GM19238 (cell line): ENCODE data around the gene FAM20A.

ENCODE experiments used
- DNase-seq: peaks from one replicate; pipeline ENCODE4 v3.0.0; 2011; ENCODE audit warnings: low spot score; ENCODE audit not compliant: insufficient read length

The FAM20A gene

DNA sequence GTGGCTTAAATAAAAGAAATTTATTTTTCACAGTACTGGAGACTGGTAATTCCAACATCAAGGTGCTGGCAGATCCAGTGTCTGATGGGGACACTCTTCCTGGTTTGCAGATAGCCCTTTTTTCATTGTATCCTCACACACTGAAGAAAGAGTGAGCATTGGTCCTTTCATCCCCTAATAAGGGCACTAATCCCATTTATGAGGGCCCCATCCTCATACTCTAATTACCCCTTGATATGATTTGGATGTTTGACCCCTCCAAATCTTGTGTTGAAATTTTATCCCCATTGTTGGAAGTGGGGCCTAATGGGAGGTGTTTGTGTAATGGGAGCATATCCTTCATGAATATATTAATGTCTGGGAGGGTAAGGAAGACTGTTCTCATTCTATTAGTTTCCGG is 9.4 kb upstream of the FAM20A start:
- no peak for DNase-seq

DNA sequence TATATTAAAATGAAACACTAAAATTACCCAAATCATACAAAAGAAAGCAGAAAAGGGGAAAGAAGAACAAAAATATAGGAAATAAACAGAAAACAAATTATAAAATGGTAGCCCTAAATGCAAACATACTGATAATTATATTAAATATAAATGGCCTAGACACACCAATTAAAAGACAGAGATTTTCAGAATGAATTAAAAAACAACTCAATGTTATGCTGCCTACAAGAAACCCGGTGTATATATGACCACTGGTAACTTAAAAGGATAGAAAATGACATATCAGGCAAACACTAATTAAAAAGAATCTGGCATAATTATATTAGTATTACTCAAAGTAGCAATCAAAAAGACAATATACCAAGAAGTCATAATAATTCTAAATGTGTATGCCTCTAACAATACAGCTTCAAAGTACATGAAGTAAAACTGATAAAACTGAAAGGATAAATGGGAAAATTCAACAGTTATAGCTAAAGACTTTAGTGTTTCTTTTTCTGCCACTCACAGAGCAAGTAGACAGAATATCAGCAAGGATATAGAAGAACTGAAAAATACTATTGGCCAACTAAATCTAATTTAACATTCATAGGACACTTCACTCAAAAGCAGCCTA is 7.5 kb upstream of the FAM20A start:
- no peak for DNase-seq

DNA sequence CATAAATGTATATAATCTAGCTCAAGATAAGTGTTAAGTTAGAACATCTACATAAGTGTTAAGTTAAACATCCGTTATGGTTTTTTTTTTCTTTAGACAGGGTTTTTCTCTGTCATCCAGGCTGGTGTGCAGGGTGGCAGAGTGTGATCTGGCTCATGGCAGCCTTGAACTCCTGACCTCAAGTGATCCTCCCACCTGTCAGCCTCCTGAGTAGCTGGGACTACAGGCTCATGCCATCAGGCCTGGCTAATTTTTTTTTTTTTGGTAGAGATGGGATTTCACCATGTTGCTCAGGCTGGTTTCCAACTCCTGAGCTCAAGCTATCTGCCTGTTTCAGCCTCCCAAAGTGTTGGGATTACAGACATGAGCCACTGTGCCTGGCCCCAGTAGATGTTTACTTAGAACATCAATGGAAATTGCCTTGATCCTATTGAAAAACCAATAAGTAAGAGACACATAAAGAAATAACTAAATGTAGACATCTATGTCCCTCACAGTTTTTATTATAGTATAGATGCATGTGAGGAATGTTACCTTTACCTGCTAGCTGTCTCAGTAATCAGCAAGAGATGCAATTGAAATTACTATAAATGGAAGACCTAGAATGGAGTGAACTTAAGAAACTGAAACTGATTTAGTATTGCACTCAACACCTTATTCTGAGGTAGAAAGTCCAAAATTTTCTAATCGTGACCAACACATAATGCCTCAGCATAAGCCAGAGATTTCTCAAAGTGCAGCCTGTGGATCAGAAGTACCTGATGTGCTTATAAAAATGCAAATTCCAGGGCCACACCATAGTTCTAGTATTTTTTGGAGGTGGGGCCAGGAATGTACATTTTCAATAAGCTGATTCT is 5.5 kb upstream of the FAM20A start:
- no peak for DNase-seq

DNA sequence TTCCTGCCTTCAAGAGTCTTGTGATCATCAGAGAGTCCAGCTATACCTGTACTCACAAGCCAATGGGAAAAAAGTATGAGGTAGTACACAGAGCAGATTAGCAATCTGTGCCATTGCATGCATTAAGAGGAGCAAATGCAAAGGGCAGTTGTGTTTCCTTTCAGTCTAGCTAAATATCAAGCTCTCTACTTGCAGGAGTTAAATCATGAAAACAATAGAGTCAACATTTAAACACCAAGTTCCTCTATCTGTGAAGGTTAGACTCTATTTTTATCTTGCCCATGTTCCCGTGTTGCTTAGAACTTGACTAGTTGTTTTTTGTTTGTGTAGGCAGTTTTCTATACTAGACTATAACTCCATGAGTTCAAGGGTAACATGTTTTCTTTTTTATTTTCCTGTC is 4.7 kb upstream of the FAM20A start:
- DNase-seq = no peak

DNA sequence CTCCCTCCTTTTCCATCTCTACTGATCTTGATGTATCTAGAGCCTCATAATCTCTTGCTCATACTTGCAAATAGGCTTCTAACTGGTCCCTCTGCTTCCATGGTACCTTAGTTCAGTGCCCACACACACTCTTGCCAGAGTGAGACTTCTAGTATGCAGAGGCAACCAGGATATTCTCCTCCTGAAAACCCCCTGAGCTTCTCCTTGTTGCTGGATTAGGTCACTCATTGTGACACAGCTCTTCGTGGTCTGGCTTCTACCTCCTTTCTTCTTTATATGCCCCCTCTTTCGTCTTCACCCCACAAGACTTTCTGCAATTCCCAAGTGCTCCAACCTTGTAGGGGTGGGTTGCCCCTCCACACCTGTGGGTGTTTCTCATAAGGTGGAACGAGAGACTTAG is 2.5 kb upstream of the FAM20A start:
- no peak for DNase-seq

DNA sequence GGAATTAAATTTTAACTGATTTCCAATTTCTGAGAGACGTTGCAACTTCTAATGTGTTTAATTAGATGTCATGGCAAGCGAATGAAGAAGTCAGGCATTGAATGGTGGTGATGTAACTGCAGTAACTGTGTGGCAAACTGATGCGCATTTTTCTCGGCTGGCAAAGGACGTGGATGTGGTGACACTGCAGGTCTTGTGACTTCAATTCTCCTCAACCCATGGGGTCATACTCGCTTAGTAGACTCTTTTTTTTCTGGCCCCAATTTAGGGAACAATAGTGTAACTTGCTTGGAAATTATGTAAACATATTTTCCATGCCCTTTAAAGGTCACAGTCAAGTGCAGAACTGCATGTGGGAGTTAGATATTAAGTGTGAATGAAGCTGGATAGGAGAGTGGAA is 1.9 kb upstream of the FAM20A start:
- DNase-seq = no peak

DNA sequence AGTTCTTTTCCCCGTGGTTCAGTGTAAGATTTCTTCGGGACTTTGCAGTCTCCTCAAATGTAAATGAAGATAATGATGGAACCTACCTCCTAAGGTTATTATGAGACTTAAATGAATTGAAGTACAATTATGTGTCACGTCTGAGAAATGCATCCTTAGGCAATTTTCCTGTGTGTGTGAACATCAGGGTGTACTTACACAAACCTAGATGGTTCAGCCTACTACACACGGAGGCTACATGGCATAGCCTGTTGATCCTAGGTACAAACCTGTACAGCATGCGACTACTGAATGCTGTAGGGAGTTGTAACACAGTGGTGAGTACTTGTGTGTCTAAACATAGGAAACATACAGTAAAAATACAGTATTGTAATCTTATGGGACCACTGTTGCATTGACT is 1.1 kb upstream of the FAM20A start:
- no peak for DNase-seq

DNA sequence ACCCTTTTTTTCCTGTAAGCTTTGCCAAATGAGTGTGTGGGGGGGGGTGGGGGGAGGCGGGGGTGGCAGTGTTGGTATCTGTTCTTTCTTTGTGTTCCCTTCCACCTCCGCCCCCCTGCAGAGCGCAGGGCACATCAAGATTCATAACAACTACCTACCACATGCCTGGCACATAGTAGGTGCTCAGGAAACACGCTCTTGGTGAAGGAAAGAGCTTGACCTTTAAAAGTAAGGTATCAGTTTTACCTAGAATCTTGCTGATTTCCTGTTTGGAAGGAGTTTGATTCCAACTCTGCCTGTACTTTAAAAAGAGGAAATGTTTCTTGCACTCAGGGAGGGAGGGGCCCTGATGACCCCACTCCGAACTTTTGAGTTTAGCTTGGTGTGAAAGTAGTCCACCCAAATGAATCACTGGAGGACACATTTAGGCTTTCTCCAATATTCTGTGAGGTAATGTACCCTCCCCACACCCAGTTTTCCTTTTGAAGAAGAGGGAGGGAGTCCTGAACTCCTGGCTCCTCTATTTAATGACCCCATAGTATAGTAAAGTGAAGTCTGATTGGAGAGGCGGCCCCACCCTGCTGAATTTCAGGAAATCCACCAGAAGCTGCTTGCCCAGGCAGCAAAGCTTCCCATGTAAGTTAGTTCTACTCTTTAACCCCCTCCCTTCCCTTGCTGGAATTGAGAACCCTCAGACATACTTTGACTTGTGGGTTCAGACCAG is 560 bp upstream of the FAM20A start:
- DNase-seq = no peak

DNA sequence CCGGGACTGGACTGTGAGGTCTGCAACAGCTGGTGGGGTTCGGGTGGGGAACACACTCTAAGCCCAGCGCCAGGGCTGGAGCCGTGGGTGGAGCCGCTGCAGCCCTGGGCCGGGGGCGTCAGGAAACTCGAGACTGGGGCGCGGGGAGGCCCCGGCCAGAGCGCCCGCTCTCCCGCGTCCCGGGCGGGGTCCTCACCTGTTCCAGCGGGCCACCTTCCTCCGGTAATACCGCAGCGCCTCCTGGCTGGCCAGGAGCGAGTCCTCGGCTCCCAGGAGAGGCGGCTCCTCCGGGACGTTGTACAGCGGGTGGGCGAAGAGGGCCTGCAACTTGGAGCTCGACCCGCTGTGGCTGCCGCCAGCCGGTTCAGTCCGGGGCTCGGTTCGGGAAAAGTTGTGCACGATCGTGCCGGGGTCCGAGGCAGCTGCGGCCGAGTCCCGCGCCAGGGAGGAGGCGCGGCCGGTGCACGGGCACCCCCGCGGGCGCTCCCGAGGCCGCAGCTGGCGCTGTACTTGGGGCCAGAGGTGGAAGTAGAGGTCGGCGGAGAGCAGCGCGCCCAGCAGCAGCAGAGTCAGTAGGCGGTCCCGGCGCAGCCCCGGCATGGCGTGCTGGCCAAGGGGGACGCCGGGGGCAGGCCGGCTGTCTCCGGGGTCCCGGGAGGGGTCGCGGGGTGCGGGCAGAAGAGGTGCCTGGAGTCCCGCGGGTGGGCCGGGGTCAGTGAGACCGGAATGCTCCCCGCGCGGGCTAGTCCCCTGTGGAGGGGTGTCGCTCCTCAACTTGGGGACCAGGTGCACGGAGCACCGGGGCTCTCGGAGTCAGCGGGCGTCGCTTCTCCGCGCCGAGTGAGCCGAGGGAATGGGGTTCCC is 868 bp downstream of the FAM20A start:
- no peak for DNase-seq

DNA sequence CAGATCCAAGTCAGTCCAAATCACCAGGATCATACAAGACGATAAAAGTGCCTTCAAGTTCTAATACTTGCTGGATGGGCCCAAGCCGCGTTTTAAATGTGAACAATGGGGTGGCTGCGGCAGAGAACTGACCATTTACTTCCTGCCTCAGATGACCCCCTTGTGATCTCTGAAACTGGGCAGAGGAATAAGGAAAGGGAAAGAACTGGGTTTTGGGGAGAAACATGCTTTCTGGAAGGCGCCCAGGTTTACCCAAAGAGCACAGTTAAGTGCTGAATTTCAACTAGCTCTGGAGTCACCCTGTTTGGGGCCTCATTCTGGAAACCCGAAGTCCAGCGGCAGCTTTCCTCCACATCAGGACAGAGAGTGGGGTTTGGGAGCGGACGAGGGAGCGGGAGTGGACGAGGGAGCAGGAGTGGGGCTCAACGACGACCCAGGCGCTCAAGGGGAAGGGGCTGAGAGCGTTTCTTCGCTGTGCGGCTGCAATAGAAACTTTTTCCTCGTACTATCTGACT is 1.6 kb downstream of the FAM20A start:
- DNase-seq = no peak

DNA sequence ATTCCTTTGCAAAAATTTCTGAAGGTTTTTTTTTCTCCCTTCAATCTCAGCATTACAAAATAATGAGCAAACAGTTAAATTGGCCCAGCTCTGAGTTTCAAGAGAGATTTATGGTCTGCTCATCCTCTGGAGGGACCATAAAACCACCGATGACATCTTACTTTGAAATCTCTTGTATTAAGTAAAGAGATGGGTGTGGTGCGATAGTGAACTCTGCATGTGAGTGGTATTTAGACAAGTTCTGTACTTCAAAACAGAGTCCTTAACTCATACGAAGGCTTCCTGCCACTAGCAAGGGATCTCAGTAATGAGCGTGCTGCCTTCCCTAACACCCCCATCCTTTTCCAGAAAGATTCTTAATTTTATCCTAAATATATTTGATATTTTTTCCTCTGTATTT is 2.1 kb downstream of the FAM20A start:
- DNase-seq = no peak

DNA sequence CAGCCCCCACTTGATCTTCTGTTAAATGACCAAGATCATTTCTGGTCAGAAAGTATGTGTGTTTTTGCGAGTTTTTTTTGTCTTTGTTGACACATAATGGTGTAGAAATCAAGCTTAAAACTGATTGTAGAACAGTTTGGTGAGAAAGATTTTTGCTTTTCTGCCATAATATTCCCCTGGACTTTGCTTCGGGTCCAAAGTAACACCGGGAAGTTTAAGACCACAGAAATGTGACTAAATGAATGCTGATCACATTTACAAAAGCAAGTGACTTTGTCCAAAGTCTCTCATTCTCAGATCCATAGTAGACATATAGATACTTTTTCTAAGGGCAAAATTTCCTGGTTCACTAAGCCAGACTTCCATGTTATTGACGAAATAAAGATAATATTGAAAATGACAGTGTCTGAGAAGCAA is 2.6 kb downstream of the FAM20A start:
- no peak for DNase-seq

DNA sequence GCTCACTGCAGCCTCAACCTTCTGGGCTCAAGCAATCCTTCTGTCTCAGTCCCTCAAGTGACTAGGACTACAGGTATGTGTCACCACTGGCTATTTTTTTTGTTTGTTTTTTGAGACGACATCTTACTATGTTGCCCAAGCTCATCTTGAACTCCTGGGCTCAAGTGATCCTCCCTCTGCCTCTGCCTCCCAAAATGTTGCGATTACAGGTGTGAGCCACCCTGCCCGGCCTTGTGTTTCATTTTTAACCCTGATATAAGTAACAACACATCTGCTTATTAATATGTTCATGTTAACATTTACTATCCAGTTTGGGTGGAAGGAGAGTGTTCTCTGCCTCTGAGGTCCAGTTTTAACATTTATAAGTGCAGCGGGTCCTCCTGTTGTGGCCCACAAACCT is 3.1 kb downstream of the FAM20A start:
- no peak for DNase-seq

DNA sequence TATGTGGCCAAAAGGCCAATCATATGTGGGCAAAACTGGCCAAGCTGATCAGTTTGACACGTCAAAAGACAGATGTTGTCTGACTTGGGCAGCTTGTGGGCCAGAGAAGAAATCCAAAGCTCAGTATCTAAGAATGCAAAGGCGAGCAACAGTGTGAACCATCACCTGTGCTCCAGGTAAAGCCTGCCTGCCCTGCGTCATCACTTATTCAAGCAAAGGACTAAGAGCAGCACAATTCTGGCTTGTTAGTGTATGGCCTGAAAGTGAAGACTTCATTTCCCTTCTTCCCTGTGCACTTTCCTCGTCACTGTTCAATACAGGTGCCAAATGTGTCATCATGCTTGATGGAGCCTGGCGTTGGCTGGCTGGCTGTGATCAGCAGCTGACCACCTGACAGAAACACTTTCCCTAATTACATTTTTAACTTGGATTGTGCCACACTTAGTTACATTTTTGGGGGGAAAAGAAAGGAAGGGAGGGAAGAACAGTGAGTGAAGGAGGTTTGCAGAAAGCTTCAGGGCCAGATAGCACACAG is 4.7 kb downstream of the FAM20A start:
- no peak for DNase-seq

DNA sequence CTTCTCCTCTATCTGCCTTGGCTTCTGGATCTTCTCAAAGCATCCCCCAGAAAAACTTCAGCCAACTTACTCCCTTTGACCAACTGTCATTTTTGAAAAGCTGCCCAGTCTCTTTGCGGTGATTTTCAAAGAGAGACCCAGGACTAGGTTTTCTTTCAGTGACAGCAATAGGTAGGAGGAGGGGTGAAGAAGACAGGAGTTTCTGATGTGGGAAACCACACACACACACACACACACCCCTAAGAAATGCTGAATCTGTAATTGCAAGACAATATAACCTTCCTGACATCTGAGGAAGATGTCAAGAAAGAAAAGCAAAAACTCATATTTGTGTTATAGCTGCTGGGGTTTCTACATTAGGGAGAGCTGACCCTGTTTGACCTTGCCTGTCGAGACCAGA is 5.2 kb downstream of the FAM20A start:
- no peak for DNase-seq

DNA sequence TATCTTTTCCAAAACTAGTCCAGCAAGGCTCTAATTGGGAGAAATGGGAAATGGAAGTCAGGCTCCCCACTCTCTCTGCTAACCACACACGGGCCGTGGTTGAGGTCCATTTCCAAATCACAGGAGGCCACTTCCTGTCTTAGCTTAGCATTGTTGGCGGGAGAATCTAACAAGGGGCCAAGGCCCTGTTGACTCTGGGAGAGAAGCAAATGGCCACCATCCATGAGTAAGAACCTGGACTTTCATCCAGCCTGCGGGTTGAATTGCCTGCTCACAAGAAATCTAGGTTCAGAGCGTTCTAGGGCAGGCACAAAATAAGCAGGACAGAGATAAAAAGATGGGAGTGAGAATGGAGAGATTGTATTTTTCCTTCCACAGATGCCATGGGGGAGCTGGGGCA is 5.7 kb downstream of the FAM20A start:
- DNase-seq = no peak

DNA sequence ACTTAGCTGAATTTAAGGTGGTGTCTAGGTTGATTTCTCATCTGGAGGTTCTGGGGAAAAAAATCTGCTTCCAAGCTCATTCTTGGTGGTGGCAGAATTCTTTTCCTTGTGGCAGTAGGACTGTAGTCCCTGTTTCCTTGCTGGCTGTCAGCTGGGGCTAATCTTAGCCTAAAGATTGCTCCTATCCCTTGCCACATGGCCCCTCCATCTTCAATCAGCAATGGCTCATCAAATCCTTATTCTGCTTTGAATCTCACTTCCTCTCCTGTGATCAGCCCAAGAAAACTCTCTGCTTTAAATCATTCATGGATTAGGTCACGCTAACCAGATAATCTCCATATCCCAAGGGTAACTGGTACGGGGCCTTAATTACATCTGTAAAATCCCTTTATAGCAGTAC is 6.6 kb downstream of the FAM20A start:
- DNase-seq = no peak

DNA sequence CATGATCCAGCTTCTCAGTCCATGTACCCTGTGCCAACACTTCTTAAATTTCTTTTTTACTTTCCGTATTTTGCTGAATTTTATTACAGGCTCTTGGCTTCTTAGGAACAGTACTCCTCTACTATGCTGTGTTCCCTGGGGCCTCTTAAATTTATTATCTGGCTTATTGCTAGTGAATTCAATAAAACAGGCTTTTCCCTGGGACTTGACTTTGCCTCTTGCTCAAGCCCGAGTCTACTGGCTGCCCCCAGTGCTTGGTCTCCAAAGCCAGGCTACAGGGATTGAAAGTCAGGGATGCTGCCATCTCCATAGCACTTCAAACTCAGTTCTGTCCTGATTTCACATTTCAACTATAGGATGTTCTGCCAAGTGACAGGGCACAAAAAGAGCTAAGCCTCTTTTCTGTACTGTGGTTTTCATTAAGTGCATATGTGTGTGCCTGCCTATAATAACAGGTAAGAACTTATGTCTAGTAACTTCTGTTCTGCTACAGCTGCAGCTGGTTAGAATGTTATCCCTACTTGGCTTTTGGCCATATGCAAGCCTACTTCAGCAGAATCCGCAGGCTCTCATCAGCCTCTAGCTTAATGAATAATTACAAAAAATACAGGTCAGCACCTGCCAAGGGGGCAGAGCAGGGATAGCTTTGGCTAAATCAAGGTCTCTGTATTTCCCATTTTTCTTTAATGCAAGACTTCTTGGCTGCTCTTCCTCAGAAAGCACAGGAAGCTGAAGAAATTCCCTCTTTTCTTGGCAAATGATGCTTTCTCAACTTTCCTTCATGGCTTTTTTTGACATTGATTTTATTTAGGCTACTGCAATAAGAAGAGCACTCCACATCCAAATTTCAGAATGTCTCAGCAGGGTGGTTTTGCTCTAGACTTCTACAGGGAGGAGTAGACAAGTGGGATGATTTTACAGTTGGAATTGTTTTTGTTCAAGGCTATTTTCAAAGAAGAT is 8.2 kb downstream of the FAM20A start:
- DNase-seq = no peak

DNA sequence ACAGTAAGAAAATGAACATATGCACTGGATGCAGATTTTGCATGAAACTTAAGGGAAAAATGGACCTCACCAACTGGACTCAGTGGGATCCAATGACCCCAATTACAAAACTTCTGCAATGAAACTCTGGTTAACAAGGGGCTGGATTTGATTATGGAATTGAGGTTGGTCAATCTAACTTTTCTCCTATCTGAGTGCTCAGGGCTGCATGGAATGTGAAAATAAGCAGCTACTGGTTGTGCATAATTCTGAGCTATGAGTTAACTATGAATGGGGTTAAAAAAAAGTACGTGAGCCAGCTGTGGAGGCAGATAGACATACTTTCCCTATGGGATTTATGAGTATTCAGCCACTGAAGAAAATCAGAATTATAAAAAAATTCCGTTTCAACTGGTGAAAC is 9.2 kb downstream of the FAM20A start:
- DNase-seq = no peak

DNA sequence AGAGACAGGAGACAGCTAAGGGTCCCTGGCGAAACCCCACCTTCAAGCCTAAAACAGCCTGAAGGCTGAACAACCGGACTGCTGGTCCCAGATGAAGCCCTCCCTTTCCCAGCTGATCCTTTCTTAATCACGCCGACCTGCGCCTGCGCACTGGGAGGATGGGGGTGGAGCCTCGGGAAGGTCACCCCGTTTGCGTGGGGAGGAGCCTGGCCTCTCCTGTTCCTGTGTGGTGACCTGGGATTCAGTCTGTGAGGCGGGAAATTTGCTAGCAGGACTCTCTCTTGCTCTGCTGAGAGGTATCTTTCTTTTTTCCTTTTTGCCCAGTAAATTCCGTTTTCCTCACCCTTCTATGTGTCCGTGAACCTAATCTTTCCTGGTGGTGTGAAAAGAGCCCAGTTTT is 9.6 kb downstream of the FAM20A start:
- no peak for DNase-seq
